Thyroid gland (tissue), 4 donors: ENCODE data around the gene ARRDC4. TPM values are rescaled to one million over a fixed set of nuclear protein-coding genes. Genes with fewer than 3 reads are reported as not detected.

Experiments used
- DNase-seq, 2 donors: peaks; one replicate each; pipeline ENCODE4 v3.0.0-alpha.2; 2019
- H3K27ac ChIP-seq, 3 donors: fragments of 200-600 bp; sonication (generic); 1 replicate in 2 of 3; 2 replicates in 1 of 3; pipeline ENCODE4 v1.5.1; 2016 to 2019; ENCODE audit warnings: mild to moderate bottlenecking in 1 of 3, moderate library complexity in 1 of 3
- H3K27me3 ChIP-seq: fragments of 200-600 bp; sonication (generic); one replicate; pipeline ENCODE4 v1.5.1; 2019
- H3K36me3 ChIP-seq, 2 donors: fragments of 200-600 bp; sonication (generic); one replicate each; pipeline ENCODE4 v1.5.1; 2016 to 2019
- H3K4me1 ChIP-seq, 2 donors: fragments of 200-600 bp; sonication (generic); one replicate each; pipeline ENCODE4 v1.5.1; 2017 to 2019
- H3K4me3 ChIP-seq, 3 donors: fragments of 200-600 bp; sonication (generic); replicated peaks in 1 of 3; 1 replicate in 2 of 3; 2 replicates in 1 of 3; pipeline ENCODE4 v1.5.1; 2016; ENCODE audit warnings: mild to moderate bottlenecking in 1 of 3
- H3K9me3 ChIP-seq: fragments of 200-600 bp; sonication (generic); one replicate; pipeline ENCODE4 v1.5.1; 2017
- POLR2A ChIP-seq, 2 donors: fragments of 450-650 bp; IDR thresholded peaks; one replicate each; pipeline ENCODE4 v1.6.1; 2017; ENCODE audit warnings: antibody characterized with exemption in 2 of 2, mild to moderate bottlenecking in 2 of 2, moderate library complexity in 1 of 2
- WGBS, 2 donors: methylation state at CpG; one replicate each; pipeline ENCODE4 v1.1.5; 2017; 5-methylcytosine and 5-hydroxymethylcytosine counted together
- intact Hi-C: fragments of 100-400 bp; cut with DNase I; formaldehyde crosslinking; loops from one replicate; pipeline ENCODE4 v1.15.1; 2023
- total RNA-seq, 4 donors: library from RNA; depleted of rRNA; stranded (reverse); fragments of >200 nt; gene quantifications; one replicate each; pipeline ENCODE4 v1.2.3, GENCODE V29; 2016
- TF ChIP-seq, protein P1 (sequence below), 6 experiments: fragments of 200-600 bp in 3 of 6; fragments of 450-650 bp in 3 of 6; sonication (generic) in 3 of 6; IDR thresholded peaks; one replicate each; pipeline ENCODE4 v1.5.1; 2016 to 2019; ENCODE audit warnings: antibody characterized with exemption in 6 of 6, mild to moderate bottlenecking in 2 of 6, inconsistent platforms in 1 of 6, moderate library complexity in 1 of 6

The ARRDC4 gene
- total RNA-seq, 4 donors from 2014 or later: 32.1 to 81.7 (median 45.1) TPM

DNA sequence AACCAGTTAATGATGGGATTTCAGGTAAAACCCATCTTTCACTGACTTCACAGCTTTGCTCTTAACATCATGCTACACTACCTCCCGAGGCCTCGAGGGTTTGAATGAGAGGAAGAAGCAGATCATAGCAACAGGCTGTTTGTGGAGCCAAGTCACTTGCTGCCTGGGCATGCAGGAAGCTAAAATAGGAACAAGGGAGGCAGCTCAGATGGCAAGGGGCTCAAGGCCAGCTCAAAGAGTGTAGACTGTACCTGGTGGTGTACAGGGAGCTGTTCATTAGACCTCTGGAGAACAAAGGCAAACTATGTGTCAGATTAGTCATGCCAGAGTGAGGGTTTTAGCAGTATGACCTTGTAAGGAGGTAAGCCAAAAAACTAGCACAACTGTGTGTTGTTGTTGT lies 28.8 kb downstream of the ARRDC4 start:
- H3K27ac ChIP-seq: no peak overlapping the region
- no peaks in the 10 kb centered on the region for H3K36me3 ChIP-seq
- intact Hi-C loops: no loop called here
- TF ChIP-seq, protein P1, sequence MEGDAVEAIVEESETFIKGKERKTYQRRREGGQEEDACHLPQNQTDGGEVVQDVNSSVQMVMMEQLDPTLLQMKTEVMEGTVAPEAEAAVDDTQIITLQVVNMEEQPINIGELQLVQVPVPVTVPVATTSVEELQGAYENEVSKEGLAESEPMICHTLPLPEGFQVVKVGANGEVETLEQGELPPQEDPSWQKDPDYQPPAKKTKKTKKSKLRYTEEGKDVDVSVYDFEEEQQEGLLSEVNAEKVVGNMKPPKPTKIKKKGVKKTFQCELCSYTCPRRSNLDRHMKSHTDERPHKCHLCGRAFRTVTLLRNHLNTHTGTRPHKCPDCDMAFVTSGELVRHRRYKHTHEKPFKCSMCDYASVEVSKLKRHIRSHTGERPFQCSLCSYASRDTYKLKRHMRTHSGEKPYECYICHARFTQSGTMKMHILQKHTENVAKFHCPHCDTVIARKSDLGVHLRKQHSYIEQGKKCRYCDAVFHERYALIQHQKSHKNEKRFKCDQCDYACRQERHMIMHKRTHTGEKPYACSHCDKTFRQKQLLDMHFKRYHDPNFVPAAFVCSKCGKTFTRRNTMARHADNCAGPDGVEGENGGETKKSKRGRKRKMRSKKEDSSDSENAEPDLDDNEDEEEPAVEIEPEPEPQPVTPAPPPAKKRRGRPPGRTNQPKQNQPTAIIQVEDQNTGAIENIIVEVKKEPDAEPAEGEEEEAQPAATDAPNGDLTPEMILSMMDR (IDR thresholded peaks at IDR 0.05): no peak
- no peak for TF ChIP-seq POLR2A (IDR thresholded peaks at IDR 0.05)
- H3K4me3 ChIP-seq: no peak overlapping the region
- 70 to 83% methylated on average over 2 of the region's 2 CpGs for WGBS, 2 donors
- H3K27me3 ChIP-seq: no peaks in the 10 kb centered on the region
- no peaks in the 10 kb centered on the region for H3K4me1 ChIP-seq
- no peaks in the 10 kb centered on the region for H3K9me3 ChIP-seq
- DNase-seq: no peak

DNA sequence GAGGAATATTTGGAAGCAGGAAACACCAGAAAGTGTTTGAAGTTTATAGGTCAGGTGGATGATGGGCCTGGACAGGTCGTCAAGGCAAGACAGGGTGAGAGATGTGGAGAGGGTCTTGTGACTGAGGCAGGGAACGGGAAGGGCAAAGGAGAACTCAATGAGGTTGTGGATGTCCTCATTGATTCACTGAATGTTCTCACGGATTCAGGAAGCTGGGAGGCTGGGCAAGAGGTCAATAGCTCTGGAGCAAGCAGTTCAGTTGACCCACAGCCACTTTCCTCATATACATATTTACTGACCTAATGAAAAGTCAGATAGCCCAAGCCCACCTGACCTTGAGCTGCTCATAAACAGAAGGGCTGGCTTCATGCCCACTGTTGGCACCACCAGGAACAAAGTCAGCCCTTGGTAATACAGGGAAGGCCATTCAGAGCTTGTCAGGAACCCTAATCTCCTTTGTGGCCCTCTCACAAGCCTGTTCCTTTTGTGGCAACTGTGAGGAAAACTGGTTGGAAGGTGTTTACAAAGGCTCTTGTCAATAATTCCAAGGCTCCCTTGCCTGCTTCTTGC lies 31.6 kb downstream of the ARRDC4 start:
- DNase-seq: no peak
- H3K27me3 ChIP-seq: no peaks in the 10 kb centered on the region
- H3K36me3 ChIP-seq: no peaks in the 10 kb centered on the region
- peaks cover 0 to 7% of the 10 kb centered on the region in 2 donors for H3K4me1 ChIP-seq
- no peak overlapping the region for H3K27ac ChIP-seq
- TF ChIP-seq POLR2A (IDR thresholded peaks at IDR 0.05): no peak
- TF ChIP-seq, protein P1 (IDR thresholded peaks at IDR 0.05): no peak
- no peaks in the 10 kb centered on the region for H3K9me3 ChIP-seq
- no peak overlapping the region for H3K4me3 ChIP-seq
- intact Hi-C loops: no loop called here
- 79 to 86% methylated on average over 3 of the region's 3 CpGs for WGBS, 2 donors

DNA sequence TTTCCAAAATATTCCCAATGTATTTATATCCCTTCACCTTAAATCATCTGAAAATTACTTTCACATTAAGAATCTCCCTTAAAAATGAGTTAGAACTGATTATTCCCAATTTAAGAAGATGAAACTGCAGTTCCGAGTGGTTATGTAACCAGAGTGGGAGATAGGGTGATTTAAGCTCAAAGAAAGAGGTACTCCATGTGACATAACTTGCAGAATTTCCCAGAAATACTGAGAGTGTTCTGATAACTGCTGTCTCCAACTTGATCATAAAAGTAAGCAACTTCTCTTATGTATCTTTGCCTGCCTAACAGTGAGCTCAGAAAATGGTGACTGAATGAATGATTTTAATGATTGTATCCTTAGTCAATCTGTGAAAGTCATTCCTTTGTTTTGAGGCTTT lies 32.3 kb downstream of the ARRDC4 start:
- intact Hi-C loops: no loop called here

DNA sequence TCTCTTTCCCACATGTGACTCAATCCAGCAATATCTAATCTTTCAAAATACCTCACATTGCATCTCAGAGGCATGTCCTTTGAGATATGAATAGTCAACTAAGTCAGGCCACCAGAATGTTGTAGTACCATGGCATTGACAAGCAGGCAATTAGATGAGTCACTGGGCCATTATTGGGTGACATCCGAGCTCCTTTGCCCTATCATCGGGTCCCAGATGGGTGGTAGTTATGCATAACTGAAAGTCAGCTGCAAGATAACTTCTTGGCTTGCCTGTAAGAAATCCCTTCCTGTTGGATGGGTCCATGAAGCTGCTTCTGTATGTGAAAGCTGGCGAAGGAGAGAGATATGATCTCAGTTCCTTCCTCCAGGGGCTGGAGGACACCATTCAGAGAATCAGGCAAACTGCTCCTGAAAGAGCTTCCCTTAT lies 32.8 kb downstream of the ARRDC4 start:
- H3K4me1 ChIP-seq: peaks cover 0 to 7% of the 10 kb centered on the region in 2 donors
- H3K27me3 ChIP-seq: no peaks in the 10 kb centered on the region
- intact Hi-C loops: no loop called here
- no peak overlapping the region for H3K27ac ChIP-seq
- no peak for DNase-seq
- WGBS, 2 donors: 74 to 75% methylated on average over 3 of the region's 3 CpGs
- H3K9me3 ChIP-seq: no peaks in the 10 kb centered on the region
- no peaks in the 10 kb centered on the region for H3K36me3 ChIP-seq
- no peak for TF ChIP-seq POLR2A (IDR thresholded peaks at IDR 0.05)
- TF ChIP-seq, protein P1 (IDR thresholded peaks at IDR 0.05): no peak
- no peak overlapping the region for H3K4me3 ChIP-seq

More for the DNA sequence above, 32.3 kb downstream of the ARRDC4 start:
- Histone ChIP-seq H3K27me3 (no peaks in the 10 kb centered on the region), H3K4me3 (no peak overlapping the region), H3K27ac (no peak overlapping the region), H3K36me3 (no peaks in the 10 kb centered on the region), H3K4me1 (peaks cover 0 to 7% of the 10 kb centered on the region in 2 donors), H3K9me3 (no peaks in the 10 kb centered on the region)
- 78 to 84% methylated on average over 1 of the region's 1 CpG for WGBS, 2 donors
- no peak for DNase-seq
- no peak for TF ChIP-seq POLR2A (IDR thresholded peaks at IDR 0.05)
- TF ChIP-seq, protein P1 (IDR thresholded peaks at IDR 0.05): no peak

DNA sequence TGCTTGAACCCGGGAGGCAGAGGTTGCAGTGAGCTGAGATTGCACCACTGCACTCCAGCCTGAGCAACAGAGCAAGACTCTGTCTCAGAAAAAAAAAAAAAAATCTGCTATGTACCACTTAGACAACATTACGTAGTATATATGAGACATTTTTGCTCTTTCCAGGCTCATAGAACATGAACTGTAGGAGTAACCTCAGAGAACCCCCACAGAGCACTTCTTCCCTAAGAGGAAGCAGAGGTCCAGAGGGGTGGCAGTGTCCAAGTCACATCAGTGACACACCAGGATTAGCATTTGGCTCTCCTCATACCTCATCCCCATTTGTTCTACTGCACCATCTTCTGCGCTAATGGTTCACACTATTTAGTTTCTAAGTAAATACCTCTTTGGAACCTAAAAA lies 33.7 kb downstream of the ARRDC4 start:
- no peak for DNase-seq
- Histone ChIP-seq H3K4me1 (peaks cover 0 to 7% of the 10 kb centered on the region in 2 donors), H3K36me3 (no peaks in the 10 kb centered on the region), H3K27me3 (no peaks in the 10 kb centered on the region), H3K27ac (no peak overlapping the region), H3K4me3 (no peak overlapping the region), H3K9me3 (no peaks in the 10 kb centered on the region)
- 95 to 96% methylated on average over 3 of the region's 3 CpGs for WGBS, 2 donors
- intact Hi-C loops: no loop called here
- TF ChIP-seq, protein P1 (IDR thresholded peaks at IDR 0.05): no peak
- TF ChIP-seq POLR2A (IDR thresholded peaks at IDR 0.05): no peak
